GM12892 (cell line): ENCODE measurements around the gene GAB2.

ENCODE experiments used
- DNase-seq: peaks from one replicate; pipeline ENCODE4 v3.0.0; 2011; ENCODE audit not compliant: insufficient read length
- FAIRE-seq: peaks from 2 replicates; lab custom pipeline; 2011; peaks lifted over from hg19 to GRCh38; lab: Jason Lieb, UNC
- POLR2A ChIP-seq: IDR thresholded peaks from 2 replicates; pipeline ENCODE4 v1.6.1; 2011; ENCODE audit warnings: low read depth, low read length, control low read depth
- POLR2AphosphoS5 ChIP-seq: IDR thresholded peaks from 2 replicates; pipeline ENCODE4 v1.6.1; 2011; ENCODE audit warnings: low read depth, low read length, control low read depth
- TAF1 ChIP-seq: IDR thresholded peaks from 2 replicates; pipeline ENCODE4 v1.6.1; 2011; ENCODE audit warnings: low read depth, mild to moderate bottlenecking, control low read depth, low read length, borderline replicate concordance

The GAB2 gene

GRCh38 chr11:78221396-78222315 is 196.0 kb downstream of the GAB2 start:
- FAIRE-seq (no peak), DNase-seq (no peak)
- no peak for TF ChIP-seq POLR2A
- TF ChIP-seq TAF1, result no peak
- TF ChIP-seq POLR2AphosphoS5, result no peak

- FAIRE-seq, result no peak
- DNase-seq, result no peak
- no peak for TF ChIP-seq POLR2A
- no peak for TF ChIP-seq TAF1
- no peak for TF ChIP-seq POLR2AphosphoS5
Measured at GRCh38 chr11:78220218-78221157, 197.1 kb downstream of the GAB2 start.

- DNase-seq, result no peak
- TF ChIP-seq TAF1 (no peak), POLR2A (no peak), POLR2AphosphoS5 (no peak)
- no peak for FAIRE-seq
Measured at GRCh38 chr11:78219493-78220217, 198.0 kb downstream of the GAB2 start.

- TF ChIP-seq TAF1, result no peak
- TF ChIP-seq POLR2AphosphoS5, result no peak
- no peak for TF ChIP-seq POLR2A
- no peak for FAIRE-seq
Measured at GRCh38 chr11:78218707-78219492, 198.7 kb downstream of the GAB2 start.

GRCh38 chr11:78217650-78218541 is 199.7 kb downstream of the GAB2 start:
- no peak for DNase-seq
- FAIRE-seq, result no peak
- TF ChIP-seq POLR2AphosphoS5, result no peak
- no peak for TF ChIP-seq TAF1
- no peak for TF ChIP-seq POLR2A

More at GRCh38 chr11:78218707-78219492, 198.7 kb downstream of the GAB2 start:
- DNase-seq, result no peak

DNA sequence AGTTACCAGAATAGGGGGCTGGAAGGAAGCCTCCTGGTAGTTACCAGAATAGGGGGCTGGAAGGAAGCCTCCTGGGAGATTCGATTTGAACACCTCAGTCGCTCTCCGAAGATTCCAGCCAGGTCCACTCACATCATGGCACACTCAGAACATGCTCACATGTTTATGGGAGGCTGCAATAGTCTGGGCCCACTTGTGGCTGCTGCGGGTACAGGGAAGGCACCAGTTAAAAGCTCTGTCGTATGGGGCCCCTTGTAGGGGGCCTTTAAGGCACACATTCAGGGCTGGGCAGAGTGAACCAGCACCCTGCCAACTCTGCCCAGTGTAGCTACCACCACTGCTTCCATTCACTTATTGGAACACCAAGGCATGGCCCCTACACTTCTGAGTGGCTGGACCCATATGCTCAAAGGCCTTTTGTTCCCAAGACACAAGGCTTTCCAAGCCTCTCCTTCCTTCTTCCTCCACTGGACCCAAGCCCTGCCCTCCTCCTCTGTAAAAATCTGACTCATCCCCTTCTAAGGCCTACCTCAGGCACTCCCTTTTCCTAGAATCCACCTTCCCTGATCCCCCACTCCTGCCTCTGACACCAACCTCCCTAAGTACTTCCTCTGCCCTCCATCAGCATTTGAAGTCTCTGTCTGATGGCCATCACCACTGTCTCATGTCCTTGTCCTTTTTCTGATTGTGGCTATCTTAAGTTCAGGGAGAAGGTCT is 200.9 kb downstream of the GAB2 start:
- DNase-seq (no peak), FAIRE-seq (no peak)
- TF ChIP-seq TAF1, result no peak
- TF ChIP-seq POLR2A, result no peak
- no peak for TF ChIP-seq POLR2AphosphoS5

- TF ChIP-seq TAF1 (no peak), POLR2AphosphoS5 (no peak)
- DNase-seq (no peak), FAIRE-seq (no peak)
Measured at GRCh38 chr11:78216021-78216420, 201.6 kb downstream of the GAB2 start.

- DNase-seq (no peak), FAIRE-seq (no peak)
- TF ChIP-seq TAF1 (no peak), POLR2AphosphoS5 (no peak), POLR2A (no peak)
Measured at GRCh38 chr11:78214331-78215194, 203.1 kb downstream of the GAB2 start.
